Measurements from ENCODE around the gene LBR.
A peak's percentile ranks its signal among the peaks of the same experiment; 100 is the strongest.

LBR gene

DNA sequence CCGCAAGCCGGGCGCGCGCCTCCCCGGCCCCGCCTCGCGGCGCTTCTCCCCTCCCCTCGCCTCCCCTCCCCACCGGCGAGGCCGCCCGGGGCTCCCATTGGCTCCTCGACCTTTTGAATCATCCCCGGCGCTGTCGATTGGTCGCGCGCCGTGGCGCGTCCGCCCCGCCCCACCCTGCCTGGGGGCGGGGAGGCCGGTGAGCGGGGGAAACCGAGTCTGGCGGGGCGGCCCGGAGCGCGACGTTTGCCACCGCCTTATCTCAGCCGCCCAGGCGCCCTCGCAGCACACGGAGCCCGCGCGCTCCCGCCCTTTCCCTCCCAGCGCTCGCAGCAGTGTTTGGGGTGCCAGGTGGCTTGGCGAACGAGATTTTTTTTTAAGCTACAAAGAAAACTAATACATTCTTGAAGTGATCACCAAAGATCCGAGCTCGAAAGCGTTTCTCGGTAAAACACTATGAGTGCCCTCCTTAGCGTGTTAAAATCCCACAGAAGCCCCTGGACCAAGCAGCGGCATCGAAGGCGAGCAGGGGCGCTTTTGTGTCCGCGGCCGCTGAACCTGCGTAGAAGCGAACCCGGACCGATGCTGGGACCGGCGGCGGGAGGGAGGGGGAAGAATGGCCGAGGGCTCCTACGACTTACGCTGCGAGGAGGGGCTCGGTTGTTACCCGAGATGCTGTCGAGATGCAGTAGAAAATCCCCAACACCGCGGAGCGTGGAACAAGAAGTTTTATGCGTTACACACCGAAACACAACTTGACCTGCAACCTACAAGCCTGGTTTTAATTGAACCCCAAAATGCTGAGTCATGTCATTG is 436 bp upstream of the LBR start (continued):
- TF ChIP-seq, protein P1, sequence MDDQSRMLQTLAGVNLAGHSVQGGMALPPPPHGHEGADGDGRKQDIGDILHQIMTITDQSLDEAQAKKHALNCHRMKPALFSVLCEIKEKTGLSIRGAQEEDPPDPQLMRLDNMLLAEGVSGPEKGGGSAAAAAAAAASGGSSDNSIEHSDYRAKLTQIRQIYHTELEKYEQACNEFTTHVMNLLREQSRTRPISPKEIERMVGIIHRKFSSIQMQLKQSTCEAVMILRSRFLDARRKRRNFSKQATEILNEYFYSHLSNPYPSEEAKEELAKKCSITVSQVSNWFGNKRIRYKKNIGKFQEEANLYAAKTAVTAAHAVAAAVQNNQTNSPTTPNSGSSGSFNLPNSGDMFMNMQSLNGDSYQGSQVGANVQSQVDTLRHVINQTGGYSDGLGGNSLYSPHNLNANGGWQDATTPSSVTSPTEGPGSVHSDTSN (CRISPR knock-in tag; IDR thresholded peaks at IDR 0.05), result peak; percentile 51; the same call in 1 of the 2 replicates
- TF ChIP-seq ZNF843 (tag by site-specific recombination; IDR thresholded peaks at IDR 0.05) (peak; percentile 51; the same call in 1 of the 2 replicates), KLF16 (tag by site-specific recombination; IDR thresholded peaks at IDR 0.05) (peak; percentile 76), ZBTB17 (tag by site-specific recombination; IDR thresholded peaks at IDR 0.05) (peak; percentile 99), ZNF610 (tag by site-specific recombination; IDR thresholded peaks at IDR 0.05; ENCODE audit: borderline replicate concordance) (peak; percentile 75; the same call in 1 of the 2 replicates), KLF1 (tag by site-specific recombination; IDR thresholded peaks at IDR 0.05) (peak; percentile 90), ZNF777 (tag by site-specific recombination; IDR thresholded peaks at IDR 0.05; ENCODE audit: borderline replicate concordance) (no peak), ZNF292 (tag by site-specific recombination; IDR thresholded peaks at IDR 0.05; ENCODE audit: borderline replicate concordance, low read depth) (no peak), ZXDB (tag by site-specific recombination; IDR thresholded peaks at IDR 0.05) (peak; percentile 98), SP3 (tag by site-specific recombination; IDR thresholded peaks at IDR 0.05) (peak; percentile 97), ZNF664 (tag by site-specific recombination; IDR thresholded peaks at IDR 0.05) (no peak), ZIC2 (tag by site-specific recombination; IDR thresholded peaks at IDR 0.05) (peak; percentile 42; the same call in 1 of the 2 replicates), IKZF3 (tag by site-specific recombination; IDR thresholded peaks at IDR 0.05) (no peak), ZNF473 (tag by site-specific recombination; IDR thresholded peaks at IDR 0.05) (no peak), ZSCAN30 (tag by site-specific recombination; IDR thresholded peaks at IDR 0.05) (peak; percentile 13; the same call in 1 of the 2 replicates), PRDM1 (tag by site-specific recombination; IDR thresholded peaks at IDR 0.05) (no peak), HOXA7 (CRISPR knock-in tag; IDR thresholded peaks at IDR 0.05; ENCODE audit: borderline replicate concordance) (no peak), ZNF221 (tag by site-specific recombination; IDR thresholded peaks at IDR 0.05; ENCODE audit: borderline replicate concordance) (no peak), GLI4 (tag by site-specific recombination; IDR thresholded peaks at IDR 0.05) (no peak), ZNF404 (tag by site-specific recombination; IDR thresholded peaks at IDR 0.05) (no peak), ZNF426 (tag by site-specific recombination; IDR thresholded peaks at IDR 0.05) (no peak), ZNF16 (tag by site-specific recombination; IDR thresholded peaks at IDR 0.05; ENCODE audit: low read depth) (no peak)
- TF ChIP-seq, protein P2, sequence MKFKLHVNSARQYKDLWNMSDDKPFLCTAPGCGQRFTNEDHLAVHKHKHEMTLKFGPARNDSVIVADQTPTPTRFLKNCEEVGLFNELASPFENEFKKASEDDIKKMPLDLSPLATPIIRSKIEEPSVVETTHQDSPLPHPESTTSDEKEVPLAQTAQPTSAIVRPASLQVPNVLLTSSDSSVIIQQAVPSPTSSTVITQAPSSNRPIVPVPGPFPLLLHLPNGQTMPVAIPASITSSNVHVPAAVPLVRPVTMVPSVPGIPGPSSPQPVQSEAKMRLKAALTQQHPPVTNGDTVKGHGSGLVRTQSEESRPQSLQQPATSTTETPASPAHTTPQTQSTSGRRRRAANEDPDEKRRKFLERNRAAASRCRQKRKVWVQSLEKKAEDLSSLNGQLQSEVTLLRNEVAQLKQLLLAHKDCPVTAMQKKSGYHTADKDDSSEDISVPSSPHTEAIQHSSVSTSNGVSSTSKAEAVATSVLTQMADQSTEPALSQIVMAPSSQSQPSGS (tag by site-specific recombination; IDR thresholded peaks at IDR 0.05; ENCODE audit: low read depth), result no peak
- TF ChIP-seq, protein P3, sequence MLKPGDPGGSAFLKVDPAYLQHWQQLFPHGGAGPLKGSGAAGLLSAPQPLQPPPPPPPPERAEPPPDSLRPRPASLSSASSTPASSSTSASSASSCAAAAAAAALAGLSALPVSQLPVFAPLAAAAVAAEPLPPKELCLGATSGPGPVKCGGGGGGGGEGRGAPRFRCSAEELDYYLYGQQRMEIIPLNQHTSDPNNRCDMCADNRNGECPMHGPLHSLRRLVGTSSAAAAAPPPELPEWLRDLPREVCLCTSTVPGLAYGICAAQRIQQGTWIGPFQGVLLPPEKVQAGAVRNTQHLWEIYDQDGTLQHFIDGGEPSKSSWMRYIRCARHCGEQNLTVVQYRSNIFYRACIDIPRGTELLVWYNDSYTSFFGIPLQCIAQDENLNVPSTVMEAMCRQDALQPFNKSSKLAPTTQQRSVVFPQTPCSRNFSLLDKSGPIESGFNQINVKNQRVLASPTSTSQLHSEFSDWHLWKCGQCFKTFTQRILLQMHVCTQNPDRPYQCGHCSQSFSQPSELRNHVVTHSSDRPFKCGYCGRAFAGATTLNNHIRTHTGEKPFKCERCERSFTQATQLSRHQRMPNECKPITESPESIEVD (tag by site-specific recombination; IDR thresholded peaks at IDR 0.05), result peak; percentile 34
- TF ChIP-seq, protein P4, sequence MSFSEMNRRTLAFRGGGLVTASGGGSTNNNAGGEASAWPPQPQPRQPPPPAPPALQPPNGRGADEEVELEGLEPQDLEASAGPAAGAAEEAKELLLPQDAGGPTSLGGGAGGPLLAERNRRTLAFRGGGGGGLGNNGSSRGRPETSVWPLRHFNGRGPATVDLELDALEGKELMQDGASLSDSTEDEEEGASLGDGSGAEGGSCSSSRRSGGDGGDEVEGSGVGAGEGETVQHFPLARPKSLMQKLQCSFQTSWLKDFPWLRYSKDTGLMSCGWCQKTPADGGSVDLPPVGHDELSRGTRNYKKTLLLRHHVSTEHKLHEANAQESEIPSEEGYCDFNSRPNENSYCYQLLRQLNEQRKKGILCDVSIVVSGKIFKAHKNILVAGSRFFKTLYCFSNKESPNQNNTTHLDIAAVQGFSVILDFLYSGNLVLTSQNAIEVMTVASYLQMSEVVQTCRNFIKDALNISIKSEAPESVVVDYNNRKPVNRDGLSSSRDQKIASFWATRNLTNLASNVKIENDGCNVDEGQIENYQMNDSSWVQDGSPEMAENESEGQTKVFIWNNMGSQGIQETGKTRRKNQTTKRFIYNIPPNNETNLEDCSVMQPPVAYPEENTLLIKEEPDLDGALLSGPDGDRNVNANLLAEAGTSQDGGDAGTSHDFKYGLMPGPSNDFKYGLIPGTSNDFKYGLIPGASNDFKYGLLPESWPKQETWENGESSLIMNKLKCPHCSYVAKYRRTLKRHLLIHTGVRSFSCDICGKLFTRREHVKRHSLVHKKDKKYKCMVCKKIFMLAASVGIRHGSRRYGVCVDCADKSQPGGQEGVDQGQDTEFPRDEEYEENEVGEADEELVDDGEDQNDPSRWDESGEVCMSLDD (tag by site-specific recombination; IDR thresholded peaks at IDR 0.05), result peak; percentile 92
- TF ChIP-seq, protein P5, sequence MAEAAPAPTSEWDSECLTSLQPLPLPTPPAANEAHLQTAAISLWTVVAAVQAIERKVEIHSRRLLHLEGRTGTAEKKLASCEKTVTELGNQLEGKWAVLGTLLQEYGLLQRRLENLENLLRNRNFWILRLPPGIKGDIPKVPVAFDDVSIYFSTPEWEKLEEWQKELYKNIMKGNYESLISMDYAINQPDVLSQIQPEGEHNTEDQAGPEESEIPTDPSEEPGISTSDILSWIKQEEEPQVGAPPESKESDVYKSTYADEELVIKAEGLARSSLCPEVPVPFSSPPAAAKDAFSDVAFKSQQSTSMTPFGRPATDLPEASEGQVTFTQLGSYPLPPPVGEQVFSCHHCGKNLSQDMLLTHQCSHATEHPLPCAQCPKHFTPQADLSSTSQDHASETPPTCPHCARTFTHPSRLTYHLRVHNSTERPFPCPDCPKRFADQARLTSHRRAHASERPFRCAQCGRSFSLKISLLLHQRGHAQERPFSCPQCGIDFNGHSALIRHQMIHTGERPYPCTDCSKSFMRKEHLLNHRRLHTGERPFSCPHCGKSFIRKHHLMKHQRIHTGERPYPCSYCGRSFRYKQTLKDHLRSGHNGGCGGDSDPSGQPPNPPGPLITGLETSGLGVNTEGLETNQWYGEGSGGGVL (tag by site-specific recombination; IDR thresholded peaks at IDR 0.05), result peak; percentile 91
- TF ChIP-seq, protein P6, sequence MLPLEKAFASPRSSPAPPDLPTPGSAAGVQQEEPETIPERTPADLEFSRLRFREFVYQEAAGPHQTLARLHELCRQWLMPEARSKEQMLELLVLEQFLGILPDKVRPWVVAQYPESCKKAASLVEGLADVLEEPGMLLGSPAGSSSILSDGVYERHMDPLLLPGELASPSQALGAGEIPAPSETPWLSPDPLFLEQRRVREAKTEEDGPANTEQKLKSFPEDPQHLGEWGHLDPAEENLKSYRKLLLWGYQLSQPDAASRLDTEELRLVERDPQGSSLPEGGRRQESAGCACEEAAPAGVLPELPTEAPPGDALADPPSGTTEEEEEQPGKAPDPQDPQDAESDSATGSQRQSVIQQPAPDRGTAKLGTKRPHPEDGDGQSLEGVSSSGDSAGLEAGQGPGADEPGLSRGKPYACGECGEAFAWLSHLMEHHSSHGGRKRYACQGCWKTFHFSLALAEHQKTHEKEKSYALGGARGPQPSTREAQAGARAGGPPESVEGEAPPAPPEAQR (tag by site-specific recombination; IDR thresholded peaks at IDR 0.05), result no peak
- TF ChIP-seq, protein P7, sequence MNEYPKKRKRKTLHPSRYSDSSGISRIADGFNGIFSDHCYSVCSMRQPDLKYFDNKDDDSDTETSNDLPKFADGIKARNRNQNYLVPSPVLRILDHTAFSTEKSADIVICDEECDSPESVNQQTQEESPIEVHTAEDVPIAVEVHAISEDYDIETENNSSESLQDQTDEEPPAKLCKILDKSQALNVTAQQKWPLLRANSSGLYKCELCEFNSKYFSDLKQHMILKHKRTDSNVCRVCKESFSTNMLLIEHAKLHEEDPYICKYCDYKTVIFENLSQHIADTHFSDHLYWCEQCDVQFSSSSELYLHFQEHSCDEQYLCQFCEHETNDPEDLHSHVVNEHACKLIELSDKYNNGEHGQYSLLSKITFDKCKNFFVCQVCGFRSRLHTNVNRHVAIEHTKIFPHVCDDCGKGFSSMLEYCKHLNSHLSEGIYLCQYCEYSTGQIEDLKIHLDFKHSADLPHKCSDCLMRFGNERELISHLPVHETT (tag by site-specific recombination; IDR thresholded peaks at IDR 0.05), result peak; percentile 82

All from HEK293 (cell line).